ENCODE measurements around the gene BLVRB. TPM values are rescaled to one million over a fixed set of nuclear protein-coding genes. Genes with fewer than 3 reads are reported as not detected.

The BLVRB gene
- polyA plus RNA-seq, 1 donor (not counting 4 experiments of a cell fraction or from before 2014, with no cell fraction given): 52.5 TPM

DNA sequence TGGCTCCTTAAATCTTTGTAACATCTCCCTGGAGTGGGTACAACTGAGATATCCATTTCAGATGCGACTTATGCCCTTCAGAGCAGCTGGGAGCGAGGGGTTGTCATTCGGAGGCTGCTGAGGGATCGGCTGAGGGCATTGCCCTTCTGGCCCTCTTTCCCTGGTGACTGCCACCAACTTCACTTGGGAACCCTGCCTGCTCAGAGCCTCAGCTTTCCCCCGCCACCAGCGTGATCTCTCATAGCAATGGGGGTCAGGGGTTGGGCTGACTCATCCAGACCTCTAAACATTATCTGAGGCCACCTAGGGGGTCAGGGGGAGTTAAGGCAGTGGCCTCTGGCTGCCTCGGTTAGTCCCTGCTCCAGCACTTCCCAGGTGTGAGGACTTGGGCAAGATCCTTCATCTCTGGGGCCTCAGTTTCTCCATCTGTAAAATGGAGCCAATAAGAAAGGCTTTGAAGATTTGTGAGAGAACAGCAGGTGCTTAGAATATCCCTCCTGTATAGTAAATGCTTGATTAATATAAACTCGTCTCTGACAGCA is 53.5 kb downstream of the BLVRB start:
- FAIRE-seq: no peak
- H3K27ac ChIP-seq (ENCODE audit: control insufficient read depth, insufficient read depth, low read length): no peak overlapping the region

DNA sequence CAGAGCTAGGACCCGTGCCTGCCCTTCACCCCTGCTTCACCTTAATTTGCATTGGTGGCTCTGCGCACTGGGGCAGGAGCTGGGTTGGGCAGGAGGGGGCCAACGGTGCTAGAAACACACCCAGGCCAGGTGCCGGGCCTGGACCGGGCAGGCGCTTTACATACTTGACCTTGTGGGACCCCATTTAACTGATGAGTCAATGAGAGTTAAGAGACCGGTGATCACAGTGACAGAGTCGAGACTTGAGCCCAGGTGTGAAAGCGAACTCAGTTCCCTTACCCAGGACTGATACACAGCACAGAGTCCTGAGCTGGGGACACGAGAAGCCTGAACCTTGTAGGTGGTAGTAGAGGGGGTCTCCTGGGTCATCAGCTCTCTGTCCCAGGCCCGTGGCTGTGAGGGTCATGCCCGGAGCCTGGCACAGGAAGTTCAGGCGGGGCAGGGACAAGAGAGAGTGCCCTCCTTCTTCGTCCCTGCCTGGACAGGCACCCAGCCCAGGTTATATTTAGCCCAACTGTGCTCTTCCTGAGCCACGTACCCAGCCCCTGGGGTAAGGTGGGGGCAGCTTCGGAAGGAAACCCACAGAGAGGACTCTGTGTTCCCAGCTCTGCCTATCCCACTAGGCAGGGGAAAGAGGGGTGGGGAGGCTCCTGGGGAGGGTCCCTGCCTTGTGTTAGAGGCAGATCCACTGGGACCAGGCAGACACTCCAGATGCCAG is 54.3 kb downstream of the BLVRB start:
- Histone ChIP-seq H3K27me3 (ENCODE audit: control insufficient read depth, extremely low read depth, insufficient read depth, low read length) (no peaks in the 10 kb centered on the region), H3K79me2 (ENCODE audit: control insufficient read depth, insufficient read depth, low read length) (no peaks in the 10 kb centered on the region), H3K36me3 (ENCODE audit: control insufficient read depth in 2 of 2, extremely low read depth in 1 of 2, insufficient read depth in 2 of 2, low read length in 2 of 2) (no peaks in the 10 kb centered on the region), H3K4me1 (ENCODE audit: control insufficient read depth, extremely low read depth, insufficient read depth, low read length) (peaks cover 11% of the 10 kb centered on the region), H3K9me1 (ENCODE audit: control insufficient read depth, extremely low read depth, insufficient read depth, low read length) (no peaks in the 10 kb centered on the region), H3K9me3 (ENCODE audit: control insufficient read depth, low read depth, low read length) (no peaks in the 10 kb centered on the region), H4K20me1 (ENCODE audit: control insufficient read depth, extremely low read depth, insufficient read depth, low read length) (no peaks in the 10 kb centered on the region), H2AFZ (ENCODE audit: control insufficient read depth, low read length) (peak overlapping the region; percentile 91), H3K9ac (ENCODE audit: control insufficient read depth, extremely low read depth, insufficient read depth, low read length) (peak overlapping the region; percentile 33), H3K27ac (ENCODE audit: control insufficient read depth, insufficient read depth, low read length) (no peak overlapping the region), H3K4me2 (ENCODE audit: control insufficient read depth, extremely low read depth, insufficient read depth, low read depth, low read length) (peak overlapping the region; percentile 64), H3K4me3 (ENCODE audit: control insufficient read depth in 2 of 3, extremely low read depth in 1 of 3, insufficient read depth in 2 of 3, low read depth in 1 of 3, low read length in 3 of 3) (no peak overlapping the region)
- dilution Hi-C loops (cut with MboI; ENCODE audit: extremely low pct_ligation_motif_present, low sequenced_read_pairs): no loop called here
- TF ChIP-seq EZH2 (IDR thresholded peaks at IDR 0.05; ENCODE audit: low read length) (no peak), CTCF (optimal IDR thresholded peaks at IDR 0.05 in 1 of 3, IDR thresholded peaks at IDR 0.05 in 1 of 3, conservative IDR thresholded peaks at IDR 0.05 in 1 of 3; ENCODE audit: extremely low read depth in 1 of 3, insufficient read depth in 2 of 3, low read length in 3 of 3) (no peak)
- DNase-seq (ENCODE audit: low read depth, low spot score) (no peak), FAIRE-seq (peak; percentile 13)

More for the DNA sequence above, 53.5 kb downstream of the BLVRB start:
- no peak overlapping the region for H3K4me3 ChIP-seq (ENCODE audit: control insufficient read depth in 2 of 3, extremely low read depth in 1 of 3, insufficient read depth in 2 of 3, low read depth in 1 of 3, low read length in 3 of 3)
- H3K9ac ChIP-seq (ENCODE audit: control insufficient read depth, extremely low read depth, insufficient read depth, low read length): no peak overlapping the region
- no peaks in the 10 kb centered on the region for H3K36me3 ChIP-seq (ENCODE audit: control insufficient read depth in 2 of 2, extremely low read depth in 1 of 2, insufficient read depth in 2 of 2, low read length in 2 of 2)
- dilution Hi-C loops (cut with MboI; ENCODE audit: extremely low pct_ligation_motif_present, low sequenced_read_pairs): no loop called here
- no peaks in the 10 kb centered on the region for H3K9me3 ChIP-seq (ENCODE audit: control insufficient read depth, low read depth, low read length)
- no peak for TF ChIP-seq EZH2 (IDR thresholded peaks at IDR 0.05; ENCODE audit: low read length)
- TF ChIP-seq CTCF (optimal IDR thresholded peaks at IDR 0.05 in 1 of 3, IDR thresholded peaks at IDR 0.05 in 1 of 3, conservative IDR thresholded peaks at IDR 0.05 in 1 of 3; ENCODE audit: extremely low read depth in 1 of 3, insufficient read depth in 2 of 3, low read length in 3 of 3): no peak
- no peaks in the 10 kb centered on the region for H3K9me1 ChIP-seq (ENCODE audit: control insufficient read depth, extremely low read depth, insufficient read depth, low read length)
- H3K4me1 ChIP-seq (ENCODE audit: control insufficient read depth, extremely low read depth, insufficient read depth, low read length): peaks cover 12% of the 10 kb centered on the region
- no peaks in the 10 kb centered on the region for H4K20me1 ChIP-seq (ENCODE audit: control insufficient read depth, extremely low read depth, insufficient read depth, low read length)
- no peaks in the 10 kb centered on the region for H3K79me2 ChIP-seq (ENCODE audit: control insufficient read depth, insufficient read depth, low read length)
- no peaks in the 10 kb centered on the region for H3K27me3 ChIP-seq (ENCODE audit: control insufficient read depth, extremely low read depth, insufficient read depth, low read length)
- H2AFZ ChIP-seq (ENCODE audit: control insufficient read depth, low read length): no peak overlapping the region
- H3K4me2 ChIP-seq (ENCODE audit: control insufficient read depth, extremely low read depth, insufficient read depth, low read depth, low read length): no peak overlapping the region
- no peak for DNase-seq (ENCODE audit: low read depth, low spot score)
